HCT116 (cell line): ENCODE measurements around the gene GMEB2. TPM values are rescaled to one million over a fixed set of nuclear protein-coding genes. Genes with fewer than 3 reads are reported as not detected.

Experiments used
- ATAC-seq: fragments of 200-7000 bp; cut with Tn5 transposase; 2 replicates; pipeline ENCODE4 v1.9.1; 2020; ENCODE audit warnings: mild to moderate bottlenecking, moderate library complexity
- BruUV-seq: library from RNA; stranded (reverse); fragments of 400-500 nt; replicated peaks from 2 replicates; lab custom pipeline; 2021; lab: Mats Ljungman, UMichigan
- CTCF ChIA-PET: fragments of 300-600 bp; sonication (Branson Sonifier 250); formaldehyde crosslinking; loops from one replicate; lab custom pipeline; 2021; ENCODE audit warnings: antibody characterized with exemption; lab: Charles Lee
- POLR2A ChIA-PET: fragments of 300-600, 350-600 bp; sonication (Branson Sonifier 250); formaldehyde crosslinking; loops from one replicate; lab custom pipeline; 2021; ENCODE audit warnings: antibody characterized with exemption; lab: Charles Lee
- RAD21 ChIA-PET, 2 experiments: fragments of 300-600 bp; sonication (Branson Sonifier 250); formaldehyde crosslinking; loops; one replicate each; lab custom pipeline; 2023; ENCODE audit warnings: low total read pairs in 2 of 2; ENCODE audit not compliant: uncharacterized antibody in 2 of 2, unreplicated experiment in 2 of 2, low non-redundant PET in 1 of 2; lab: Charles Lee
- DNase-seq: peaks from one replicate; pipeline ENCODE4 v3.0.0-alpha.2; 2010; ENCODE audit warnings: low read depth, low spot score
- H2AFZ ChIP-seq: fragments of 200-600 bp; shearing (Covaris generic), sonication (generic); 2 replicates; pipeline ENCODE4 v1.6.1; 2017; ENCODE audit warnings: low read depth, mixed run types, mixed read lengths, antibody characterized with exemption, low read length; ENCODE audit not compliant: poor library complexity, severe bottlenecking
- H3K27ac ChIP-seq: 2 replicates; pipeline ENCODE4 v1.5.1; 2012; ENCODE audit warnings: low read depth, low read length
- H3K27me3 ChIP-seq: fragments of 200-600 bp; sonication (generic); 2 replicates; pipeline ENCODE4 v1.6.1; 2016; ENCODE audit warnings: mixed run types, low read length, mixed read lengths; ENCODE audit not compliant: insufficient read depth
- H3K36me3 ChIP-seq, 2 experiments: fragments of 200-500 bp in 1 of 2; fragments of 200-600 bp in 1 of 2; sonication (Bioruptor generic) in 1 of 2; sonication (generic) in 1 of 2; 2 replicates each; pipeline versions ENCODE4 v1.5.1 to v1.6.1; 2014 to 2016; ENCODE audit warnings: low read length in 2 of 2, inconsistent platforms in 1 of 2, mixed read lengths in 1 of 2, mixed run types in 1 of 2; ENCODE audit not compliant: insufficient read depth in 2 of 2, control insufficient read depth in 1 of 2
- H3K4me1 ChIP-seq, 2 experiments: fragments of 200-600 bp in 1 of 2; sonication (generic) in 1 of 2; 2 replicates each; pipeline versions ENCODE4 v1.5.1 to v1.6.1; 2012 to 2017; ENCODE audit warnings: low read length in 2 of 2, inconsistent platforms in 1 of 2, mild to moderate bottlenecking in 1 of 2, mixed read lengths in 1 of 2, mixed run types in 1 of 2, moderate library complexity in 1 of 2; ENCODE audit not compliant: insufficient read depth in 2 of 2, control insufficient read depth in 1 of 2
- H3K4me2 ChIP-seq: fragments of 200-600 bp; sonication (generic); 2 replicates; pipeline ENCODE4 v1.6.1; 2017; ENCODE audit warnings: mixed run types, low read length, mixed read lengths
- H3K4me3 ChIP-seq, 2 experiments: fragments of 200-600 bp in 1 of 2; sonication (generic) in 1 of 2; replicated peaks in 1 of 2; 2 replicates each; pipeline ENCODE4 v1.5.1; 2011 to 2016; ENCODE audit warnings: low read length in 2 of 2, control low read depth in 1 of 2, low read depth in 1 of 2, mild to moderate bottlenecking in 1 of 2, mixed read lengths in 1 of 2, mixed run types in 1 of 2
- H3K79me2 ChIP-seq: fragments of 200-600 bp; sonication (generic); 2 replicates; pipeline ENCODE4 v1.6.1; 2017; ENCODE audit warnings: mild to moderate bottlenecking, mixed run types, low read length, moderate library complexity, mixed read lengths; ENCODE audit not compliant: insufficient read depth
- H3K9ac ChIP-seq: fragments of 200-600 bp; sonication (generic); 2 replicates; pipeline ENCODE4 v1.6.1; 2016; ENCODE audit warnings: low read length, mixed read lengths
- H3K9me2 ChIP-seq: fragments of 200-600 bp; sonication (generic), shearing (Covaris generic); 2 replicates; pipeline ENCODE4 v1.6.1; 2017; ENCODE audit warnings: mixed run types, mild to moderate bottlenecking, moderate library complexity; ENCODE audit not compliant: insufficient read depth
- H3K9me3 ChIP-seq, 2 experiments: fragments of 200-500 bp in 1 of 2; fragments of 200-600 bp in 1 of 2; sonication (Bioruptor generic) in 1 of 2; sonication (generic) in 1 of 2; 2 replicates each; pipeline ENCODE4 v1.6.1; 2014 to 2017; ENCODE audit warnings: low read length in 2 of 2, mixed read lengths in 2 of 2, inconsistent platforms in 1 of 2, low read depth in 1 of 2, mild to moderate bottlenecking in 1 of 2, mixed run types in 1 of 2, moderate library complexity in 1 of 2; ENCODE audit not compliant: control insufficient read depth in 1 of 2, insufficient read depth in 1 of 2
- H4K20me1 ChIP-seq: fragments of 200-600 bp; sonication (generic), shearing (Covaris generic); 2 replicates; pipeline ENCODE4 v1.6.1; 2017; ENCODE audit warnings: mixed run types, mild to moderate bottlenecking, moderate library complexity; ENCODE audit not compliant: insufficient read depth
- ATF3 ChIP-seq: IDR thresholded peaks from 2 replicates; pipeline ENCODE4 v1.6.1; 2012
- CEBPB ChIP-seq: IDR thresholded peaks from 2 replicates; pipeline ENCODE4 v1.6.1; 2012; ENCODE audit warnings: low read depth
- EGR1 ChIP-seq: IDR thresholded peaks from 2 replicates; pipeline ENCODE4 v1.6.1; 2012; ENCODE audit warnings: low read depth
- EZH2 ChIP-seq: fragments of 200-600 bp; sonication (generic); IDR thresholded peaks from 2 replicates; pipeline ENCODE4 v1.6.1; 2017; ENCODE audit warnings: antibody characterized with exemption, mixed run types
- FOSL1 ChIP-seq: IDR thresholded peaks from 2 replicates; pipeline ENCODE4 v1.6.1; 2012; ENCODE audit warnings: low read depth
- JUND ChIP-seq: IDR thresholded peaks from 2 replicates; pipeline ENCODE4 v1.6.1; 2012
- POLR2A ChIP-seq: IDR thresholded peaks from 2 replicates; pipeline ENCODE4 v1.7.0; 2011; ENCODE audit warnings: borderline replicate concordance; ENCODE audit not compliant: insufficient read depth, insufficient read length; ENCODE audit errors: extremely low read depth
- POLR2AphosphoS5 ChIP-seq: IDR thresholded peaks from 2 replicates; pipeline ENCODE4 v1.6.1; 2011; ENCODE audit warnings: mild to moderate bottlenecking, low read depth, low read length, moderate library complexity
- RAD21 ChIP-seq: IDR thresholded peaks from 2 replicates; pipeline ENCODE4 v1.6.1; 2012; ENCODE audit warnings: low read depth, mild to moderate bottlenecking
- REST ChIP-seq: IDR thresholded peaks from 2 replicates; pipeline ENCODE4 v1.6.1; 2012; ENCODE audit warnings: low read depth
- SP1 ChIP-seq: IDR thresholded peaks from 2 replicates; pipeline ENCODE4 v1.6.1; 2012; ENCODE audit warnings: low read depth
- SRF ChIP-seq: IDR thresholded peaks from 2 replicates; pipeline ENCODE4 v1.6.1; 2012; ENCODE audit warnings: low read depth
- TCF7L2 ChIP-seq: IDR thresholded peaks from 2 replicates; pipeline ENCODE4 v1.7.0; 2011; ENCODE audit warnings: borderline replicate concordance, inconsistent platforms; ENCODE audit not compliant: insufficient read depth, insufficient read length; ENCODE audit errors: extremely low read depth
- YY1 ChIP-seq: IDR thresholded peaks from 2 replicates; pipeline ENCODE4 v1.6.1; 2011; ENCODE audit warnings: low read length, low read depth, moderate library complexity, mild to moderate bottlenecking; ENCODE audit not compliant: insufficient replicate concordance; ENCODE audit errors: extremely low read depth
- ZBTB33 ChIP-seq: IDR thresholded peaks from 2 replicates; pipeline ENCODE4 v1.6.1; 2011; ENCODE audit warnings: mild to moderate bottlenecking, low read length, moderate library complexity; ENCODE audit not compliant: insufficient replicate concordance; ENCODE audit errors: extremely low read depth
- ZFX ChIP-seq: fragments of 450-650 bp; IDR thresholded peaks from 2 replicates; pipeline ENCODE4 v1.6.1; 2017
- intact Hi-C: fragments of 100-400 bp; cut with micrococcal nuclease; formaldehyde crosslinking; loops from 2 replicates; pipeline ENCODE4 v1.10.0; 2022
- total RNA-seq: library from RNA; stranded (reverse); gene quantifications from one replicate; pipeline ENCODE4 v1.2.1, GENCODE V29; 2021; ENCODE audit not compliant: unreplicated experiment
- TF ChIP-seq, protein P1 (sequence below), 3 experiments: fragments of 200-600 bp in 1 of 3; sonication (generic) in 1 of 3; IDR thresholded peaks in 2 of 3; conservative IDR thresholded peaks in 1 of 3; 2 replicates each; pipeline ENCODE4 v1.5.1; 2012 to 2017; ENCODE audit warnings: low read depth in 2 of 3, low read length in 2 of 3, antibody characterized with exemption in 1 of 3, borderline replicate concordance in 1 of 3, control low read depth in 1 of 3, mild to moderate bottlenecking in 1 of 3, mixed read lengths in 1 of 3, mixed run types in 1 of 3, moderate library complexity in 1 of 3; ENCODE audit not compliant: insufficient read depth in 1 of 3

The GMEB2 gene
- total RNA-seq, 1 experiment from 2014 or later = 13.9 TPM

- TF ChIP-seq YY1 = no peak
- no peak for TF ChIP-seq EGR1
- TF ChIP-seq CEBPB = no peak
- no peak for TF ChIP-seq FOSL1
- no peak for TF ChIP-seq TCF7L2
- TF ChIP-seq POLR2A = no peak
- no peak for TF ChIP-seq ZFX
- no peak for TF ChIP-seq SP1
- TF ChIP-seq SRF = no peak
- no peak for TF ChIP-seq RAD21
- no peak for TF ChIP-seq ATF3
- TF ChIP-seq, all 23 proteins: peak for 0
These were observed 18.3 kb upstream of the GMEB2 start (continued) for GRCh38 chr20:63645218-63645617.

DNA sequence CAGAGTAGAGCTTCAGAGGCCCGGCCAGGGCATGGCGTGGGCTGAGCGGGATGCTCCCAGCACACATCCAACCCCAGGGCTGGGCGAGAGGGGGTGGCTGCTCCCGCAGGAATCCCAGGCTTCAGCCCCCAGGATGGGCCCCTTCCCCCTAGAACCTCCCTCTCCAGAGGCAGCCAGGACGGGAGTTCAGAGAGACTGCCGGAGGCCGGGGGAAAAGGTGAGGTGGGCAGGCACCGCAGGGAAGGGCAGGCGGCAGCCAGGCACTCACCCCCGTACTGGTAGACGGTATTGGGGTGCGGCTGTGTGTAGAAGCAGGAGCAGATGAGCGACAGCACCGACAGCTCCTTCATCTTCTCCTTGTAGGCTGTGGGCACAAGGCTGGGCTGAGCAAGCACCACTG lies 17.0 kb upstream of the GMEB2 start:
- no peaks in the 10 kb centered on the region for H3K9me2 ChIP-seq
- intact Hi-C loops = loop anchor here (5.0 kb wide), 1 partner anchor 107 kb away; the partner anchor contains the start of gene PTK6
- peaks cover 0 to 12% of the 10 kb centered on the region in 2 experiments; a peak in 1 of 4 replicates for H3K36me3 ChIP-seq
- POLR2A ChIA-PET = no interaction called here
- DNase-seq = no peak
- H3K9ac ChIP-seq = no peak overlapping the region
- H4K20me1 ChIP-seq = no peaks in the 10 kb centered on the region
- RAD21 ChIA-PET = no interaction called here
- H3K9me3 ChIP-seq = no peaks in the 10 kb centered on the region
- BruUV-seq = no TSS peak
- ATAC-seq = no peak
- H3K4me2 ChIP-seq = no peak overlapping the region
- peaks cover 11 to 33% of the 10 kb centered on the region in 2 experiments for H3K4me1 ChIP-seq
- peaks cover 15% of the 10 kb centered on the region for H3K79me2 ChIP-seq
- CTCF ChIA-PET = no interaction called here
- H3K27ac ChIP-seq = peak overlapping the region; percentile 98; the same call in 1 of the 2 replicates
- H3K4me3 ChIP-seq = no peak overlapping the region
- H3K27me3 ChIP-seq = no peaks in the 10 kb centered on the region
- H2AFZ ChIP-seq = no peak overlapping the region
- TF ChIP-seq, protein P1, sequence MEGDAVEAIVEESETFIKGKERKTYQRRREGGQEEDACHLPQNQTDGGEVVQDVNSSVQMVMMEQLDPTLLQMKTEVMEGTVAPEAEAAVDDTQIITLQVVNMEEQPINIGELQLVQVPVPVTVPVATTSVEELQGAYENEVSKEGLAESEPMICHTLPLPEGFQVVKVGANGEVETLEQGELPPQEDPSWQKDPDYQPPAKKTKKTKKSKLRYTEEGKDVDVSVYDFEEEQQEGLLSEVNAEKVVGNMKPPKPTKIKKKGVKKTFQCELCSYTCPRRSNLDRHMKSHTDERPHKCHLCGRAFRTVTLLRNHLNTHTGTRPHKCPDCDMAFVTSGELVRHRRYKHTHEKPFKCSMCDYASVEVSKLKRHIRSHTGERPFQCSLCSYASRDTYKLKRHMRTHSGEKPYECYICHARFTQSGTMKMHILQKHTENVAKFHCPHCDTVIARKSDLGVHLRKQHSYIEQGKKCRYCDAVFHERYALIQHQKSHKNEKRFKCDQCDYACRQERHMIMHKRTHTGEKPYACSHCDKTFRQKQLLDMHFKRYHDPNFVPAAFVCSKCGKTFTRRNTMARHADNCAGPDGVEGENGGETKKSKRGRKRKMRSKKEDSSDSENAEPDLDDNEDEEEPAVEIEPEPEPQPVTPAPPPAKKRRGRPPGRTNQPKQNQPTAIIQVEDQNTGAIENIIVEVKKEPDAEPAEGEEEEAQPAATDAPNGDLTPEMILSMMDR (IDR thresholded peaks at IDR 0.05 in 2 of 3, conservative IDR thresholded peaks at IDR 0.05 in 1 of 3; ENCODE audit: borderline replicate concordance in 1 of 3, insufficient read depth in 1 of 3, low read depth in 2 of 3, low read length in 2 of 3) = no peak
- TF ChIP-seq EZH2 (no peak), SRF (no peak), JUND (no peak), EGR1 (no peak), CEBPB (no peak), TCF7L2 (no peak), FOSL1 (no peak), SP1 (no peak), REST (no peak), POLR2AphosphoS5 (no peak), ZBTB33 (no peak), YY1 (no peak)
